Activated T-helper 1 cell treated with Interleukin-2 at 50 U/mL for 16 hours (primary cell): ENCODE results near the gene GARNL3.

ENCODE experiments used
- DNase-seq: peaks from one replicate; pipeline ENCODE4 v3.0.0-alpha.2; 2020; ENCODE audit warnings: low read depth

Gene GARNL3

GRCh38 chr9:127405344-127406125, 141.0 kb downstream of the GARNL3 start:
- DNase-seq = no peak

- no peak for DNase-seq
Measured at GRCh38 chr9:127406799-127407491, 142.4 kb downstream of the GARNL3 start.

- no peak for DNase-seq
Measured at GRCh38 chr9:127407492-127407843, 142.9 kb downstream of the GARNL3 start.

GRCh38 chr9:127411122-127411521, 146.5 kb downstream of the GARNL3 start:
- DNase-seq = no peak

GRCh38 chr9:127415141-127415540, 150.6 kb downstream of the GARNL3 start:
- DNase-seq = no peak

- no peak for DNase-seq
Measured at GRCh38 chr9:127415657-127416056, 151.1 kb downstream of the GARNL3 start.

GRCh38 chr9:127417131-127418036, 152.8 kb downstream of the GARNL3 start:
- no peak for DNase-seq

- DNase-seq = no peak
Measured at GRCh38 chr9:127418037-127418471, 153.5 kb downstream of the GARNL3 start.

- DNase-seq = no peak
Measured at GRCh38 chr9:127419348-127419747, 154.8 kb downstream of the GARNL3 start.

- DNase-seq = no peak
Measured at GRCh38 chr9:127421057-127421456, 156.5 kb downstream of the GARNL3 start.

- DNase-seq = no peak
Measured at GRCh38 chr9:127422133-127422782, 157.7 kb downstream of the GARNL3 start.

- no peak for DNase-seq
Measured at GRCh38 chr9:127422787-127423186, 158.2 kb downstream of the GARNL3 start.

- no peak for DNase-seq
Measured at GRCh38 chr9:127423476-127423933, 158.9 kb downstream of the GARNL3 start.

GRCh38 chr9:127423934-127424675, 159.5 kb downstream of the GARNL3 start, which contains the start of gene ZNF79:
Gene ZNF79, plus strand, starts transcription at chr9:127424382. Its CDS starts 406 bp downstream, at chr9:127424788.
- DNase-seq = peak; percentile 85

- DNase-seq = peak; percentile 19
Measured at GRCh38 chr9:127424676-127424999, 160.1 kb downstream of the GARNL3 start.

- no peak for DNase-seq
Measured at GRCh38 chr9:127426756-127427155, 162.2 kb downstream of the GARNL3 start.

- DNase-seq = no peak
Measured at GRCh38 chr9:127428348-127428747, 163.8 kb downstream of the GARNL3 start.

- DNase-seq = no peak
Measured at GRCh38 chr9:127430415-127430814, 165.8 kb downstream of the GARNL3 start.

- no peak for DNase-seq
Measured at GRCh38 chr9:127437497-127438264, 173.1 kb downstream of the GARNL3 start.

GRCh38 chr9:127438394-127438793, 173.8 kb downstream of the GARNL3 start:
- no peak for DNase-seq
